Tibial artery (tissue), 4 donors: ENCODE results near the gene PLPP1.
"Not testable (repeated sequence)": the region's sequence is repeated elsewhere in the genome, so short reads cannot be mapped to it uniquely, and the experiment has no call there.

Experiments used
- DNase-seq, 2 donors: peaks; one replicate each; pipeline ENCODE4 v3.0.0-alpha.2; 2019
- H3K27ac ChIP-seq, 2 donors: fragments of 200-600 bp; sonication (generic) in 1 of 2; 1 replicate in 1 of 2; 2 replicates in 1 of 2; pipeline ENCODE4 v1.5.1; 2018 to 2019; ENCODE audit warnings: mild to moderate bottlenecking in 1 of 2
- H3K27me3 ChIP-seq, 2 donors: fragments of 200-600 bp; sonication (generic) in 1 of 2; one replicate each; pipeline versions ENCODE4 v1.5.1 to v1.6.0; 2016 to 2019
- H3K36me3 ChIP-seq, 3 donors: fragments of 200-600 bp; sonication (generic) in 2 of 3; one replicate each; pipeline ENCODE4 v1.5.1; 2016 to 2019; ENCODE audit warnings: mild to moderate bottlenecking in 2 of 3
- H3K4me1 ChIP-seq, 4 donors: fragments of 200-600 bp; sonication (generic) in 2 of 4; 1 replicate in 3 of 4; 2 replicates in 1 of 4; pipeline ENCODE4 v1.5.1; 2016 to 2019
- H3K4me3 ChIP-seq, 2 donors: fragments of 200-600 bp; sonication (generic) in 1 of 2; 1 replicate in 1 of 2; 2 replicates in 1 of 2; pipeline ENCODE4 v1.5.1; 2018 to 2019; ENCODE audit warnings: mild to moderate bottlenecking in 2 of 2
- H3K9me3 ChIP-seq, 3 donors: fragments of 200-600 bp; sonication (generic) in 1 of 3; one replicate each; pipeline ENCODE4 v1.5.1; 2016 to 2019
- intact Hi-C: fragments of 100-400 bp; cut with DNase I; formaldehyde crosslinking; loops from one replicate; pipeline ENCODE4 v1.15.0; 2023; ENCODE audit warnings: low total_unique reads
- TF ChIP-seq, protein P1 (sequence below), 2 experiments: fragments of 200-600 bp in 1 of 2; fragments of 450-650 bp in 1 of 2; IDR thresholded peaks; one replicate each; pipeline ENCODE4 v1.5.1; 2017 to 2019; ENCODE audit warnings: antibody characterized with exemption in 2 of 2, mild to moderate bottlenecking in 1 of 2, moderate library complexity in 1 of 2

PLPP1 gene

DNA sequence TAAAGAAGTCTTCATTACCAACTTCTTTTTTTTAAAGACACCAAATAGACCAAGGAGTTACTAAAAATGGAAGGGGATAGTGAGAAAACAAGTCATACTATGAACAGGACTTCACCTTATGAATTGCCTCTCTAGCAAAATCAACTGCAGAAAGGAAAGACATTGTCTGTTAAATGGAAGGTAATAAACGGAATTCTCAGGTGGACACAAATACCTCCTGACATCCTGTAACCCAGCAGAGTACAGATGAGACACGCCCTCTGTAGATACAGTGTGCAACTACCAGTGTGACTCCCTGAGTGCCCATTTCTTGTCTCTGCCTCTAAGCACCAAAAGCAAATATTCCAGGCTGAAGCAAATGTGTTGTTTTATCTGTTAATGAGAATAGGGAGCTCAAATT lies 12.2 kb upstream of the PLPP1 start:
- intact Hi-C loops, result no loop called here
- DNase-seq, result no peak
- no peaks in the 10 kb centered on the region for H3K9me3 ChIP-seq
- H3K27me3 ChIP-seq, result no peaks in the 10 kb centered on the region
- no peaks in the 10 kb centered on the region for H3K36me3 ChIP-seq
- H3K27ac ChIP-seq, result no peak overlapping the region
- TF ChIP-seq, protein P1, sequence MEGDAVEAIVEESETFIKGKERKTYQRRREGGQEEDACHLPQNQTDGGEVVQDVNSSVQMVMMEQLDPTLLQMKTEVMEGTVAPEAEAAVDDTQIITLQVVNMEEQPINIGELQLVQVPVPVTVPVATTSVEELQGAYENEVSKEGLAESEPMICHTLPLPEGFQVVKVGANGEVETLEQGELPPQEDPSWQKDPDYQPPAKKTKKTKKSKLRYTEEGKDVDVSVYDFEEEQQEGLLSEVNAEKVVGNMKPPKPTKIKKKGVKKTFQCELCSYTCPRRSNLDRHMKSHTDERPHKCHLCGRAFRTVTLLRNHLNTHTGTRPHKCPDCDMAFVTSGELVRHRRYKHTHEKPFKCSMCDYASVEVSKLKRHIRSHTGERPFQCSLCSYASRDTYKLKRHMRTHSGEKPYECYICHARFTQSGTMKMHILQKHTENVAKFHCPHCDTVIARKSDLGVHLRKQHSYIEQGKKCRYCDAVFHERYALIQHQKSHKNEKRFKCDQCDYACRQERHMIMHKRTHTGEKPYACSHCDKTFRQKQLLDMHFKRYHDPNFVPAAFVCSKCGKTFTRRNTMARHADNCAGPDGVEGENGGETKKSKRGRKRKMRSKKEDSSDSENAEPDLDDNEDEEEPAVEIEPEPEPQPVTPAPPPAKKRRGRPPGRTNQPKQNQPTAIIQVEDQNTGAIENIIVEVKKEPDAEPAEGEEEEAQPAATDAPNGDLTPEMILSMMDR (IDR thresholded peaks at IDR 0.05), result no peak
- H3K4me3 ChIP-seq, result no peak overlapping the region
- no peaks in the 10 kb centered on the region for H3K4me1 ChIP-seq

- Histone ChIP-seq H3K4me3 (no peak overlapping the region), H3K9me3 (no peaks in the 10 kb centered on the region), H3K36me3 (no peaks in the 10 kb centered on the region), H3K27ac (no peak overlapping the region), H3K4me1 (no peaks in the 10 kb centered on the region), H3K27me3 (no peaks in the 10 kb centered on the region)
- TF ChIP-seq, protein P1 (IDR thresholded peaks at IDR 0.05), result no peak
- intact Hi-C loops, result no loop called here
- no peak for DNase-seq
Observed at GRCh38 chr5:55544341-55544740, 9.6 kb upstream of the PLPP1 start.

DNA sequence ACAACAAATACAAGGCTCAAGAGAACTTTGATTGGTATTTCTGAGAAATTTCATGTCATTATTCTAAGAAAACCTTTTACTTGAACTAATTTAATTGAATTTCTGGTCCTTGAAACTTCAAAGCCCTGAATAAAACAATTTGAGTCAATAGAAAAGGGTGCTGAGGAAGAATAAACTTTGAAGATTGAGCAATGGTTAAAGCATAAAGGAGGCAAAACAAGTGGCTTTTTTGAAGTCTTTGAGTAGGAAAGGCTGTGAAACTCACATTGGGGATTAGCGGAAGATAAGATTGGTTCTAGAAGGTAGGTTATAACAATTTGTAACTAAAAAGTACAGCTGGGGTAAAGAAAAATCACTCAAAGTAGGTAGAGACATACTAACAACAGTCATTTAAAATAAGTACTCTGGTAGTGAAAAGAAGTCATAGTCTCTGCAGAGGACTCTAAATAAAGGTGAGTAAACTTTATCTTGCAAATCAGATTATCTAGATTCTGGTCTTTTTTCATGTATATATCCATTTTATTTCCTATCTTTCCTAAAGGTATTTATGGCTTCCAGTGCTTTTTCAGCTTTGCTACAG lies 6.4 kb upstream of the PLPP1 start:
- H3K4me1 ChIP-seq, result peaks cover 0 to 8% (median 2%) of the 10 kb centered on the region in 4 donors
- no peak for DNase-seq
- no peak overlapping the region for H3K4me3 ChIP-seq
- H3K27ac ChIP-seq, result no peak overlapping the region
- H3K36me3 ChIP-seq, result no peaks in the 10 kb centered on the region
- H3K27me3 ChIP-seq, result no peaks in the 10 kb centered on the region
- H3K9me3 ChIP-seq, result no peaks in the 10 kb centered on the region
- intact Hi-C loops, result no loop called here
- TF ChIP-seq, protein P1 (IDR thresholded peaks at IDR 0.05), result no peak

DNA sequence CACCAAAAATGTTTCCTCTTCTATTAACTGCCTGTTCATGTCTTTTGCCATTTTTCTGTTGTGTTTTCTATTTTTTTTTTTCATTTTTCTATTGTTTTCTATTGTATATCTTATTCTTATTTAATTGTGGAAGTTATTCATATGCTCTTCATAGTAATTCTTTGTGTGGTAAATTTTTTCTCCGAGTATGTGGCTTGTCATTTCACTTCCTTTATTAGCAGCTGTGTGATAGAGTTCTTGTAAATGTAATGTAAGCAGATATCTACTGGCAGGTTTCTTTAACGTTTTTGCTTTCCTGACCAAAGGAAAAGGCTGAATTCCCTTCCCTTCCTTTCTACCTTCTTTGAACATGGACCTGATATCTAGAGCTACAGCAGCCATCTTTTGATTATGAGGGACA lies 5.8 kb upstream of the PLPP1 start:
- Histone ChIP-seq H3K36me3 (no peaks in the 10 kb centered on the region), H3K4me1 (peaks cover 0 to 14% (median 4%) of the 10 kb centered on the region in 4 donors)

DNA sequence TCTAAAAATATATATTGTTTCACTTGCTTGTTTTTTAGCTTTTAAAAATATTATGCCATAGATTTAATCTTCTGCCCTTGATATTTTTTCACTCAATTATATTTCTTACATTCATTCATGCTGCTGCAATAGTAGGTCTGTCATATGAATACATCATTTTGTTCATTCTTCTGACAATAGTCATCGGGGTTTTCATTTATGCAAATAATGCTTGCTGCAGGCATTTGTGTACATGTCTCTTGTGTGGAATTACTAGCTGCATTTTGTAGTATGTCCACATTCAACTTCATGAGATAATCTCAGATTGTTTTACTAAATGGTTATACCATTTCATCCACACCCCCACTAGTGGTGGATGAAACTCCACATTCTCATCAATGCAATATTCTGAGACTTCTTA lies 5.3 kb upstream of the PLPP1 start:
- no peaks in the 10 kb centered on the region for H3K9me3 ChIP-seq
- no peaks in the 10 kb centered on the region for H3K36me3 ChIP-seq
- intact Hi-C loops, result no loop called here
- peaks cover 0 to 16% (median 4%) of the 10 kb centered on the region in 4 donors for H3K4me1 ChIP-seq
- TF ChIP-seq, protein P1 (IDR thresholded peaks at IDR 0.05), result no peak
- no peak overlapping the region for H3K4me3 ChIP-seq
- H3K27ac ChIP-seq, result no peak overlapping the region
- DNase-seq, result no peak
- H3K27me3 ChIP-seq, result no peaks in the 10 kb centered on the region

More for the DNA sequence above, 5.8 kb upstream of the PLPP1 start:
- intact Hi-C loops, result no loop called here
- Histone ChIP-seq H3K27ac (no peak overlapping the region), H3K9me3 (no peaks in the 10 kb centered on the region), H3K4me3 (no peak overlapping the region), H3K27me3 (no peaks in the 10 kb centered on the region)
- DNase-seq, result no peak
- TF ChIP-seq, protein P1 (IDR thresholded peaks at IDR 0.05), result no peak

DNA sequence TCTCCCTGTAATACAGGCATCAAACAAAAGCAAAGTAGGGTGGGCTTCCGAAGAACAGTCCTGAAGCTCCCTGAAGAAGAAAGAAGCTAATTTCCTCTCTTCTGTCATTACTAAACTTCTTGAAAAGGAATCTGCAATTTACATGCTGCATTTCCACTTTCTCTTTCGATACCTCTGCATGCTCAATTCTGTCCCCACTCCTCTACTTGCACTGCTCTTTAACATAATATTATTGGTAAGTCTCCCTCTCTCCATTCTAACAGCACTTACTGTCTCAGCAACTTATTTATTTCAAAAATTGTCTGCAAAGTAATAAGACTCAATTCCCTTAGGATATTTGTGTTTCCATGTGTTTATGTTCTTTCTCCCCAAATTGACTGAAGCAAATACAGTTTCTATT lies 3.9 kb upstream of the PLPP1 start:
- no peaks in the 10 kb centered on the region for H3K36me3 ChIP-seq
- no peaks in the 10 kb centered on the region for H3K27me3 ChIP-seq
- peaks cover 0 to 16% (median 4%) of the 10 kb centered on the region in 4 donors for H3K4me1 ChIP-seq
- no peak overlapping the region for H3K4me3 ChIP-seq
- H3K27ac ChIP-seq, result peak overlapping the region; percentile 26 to 45
- no peaks in the 10 kb centered on the region for H3K9me3 ChIP-seq
- intact Hi-C loops, result loop anchor here (10.0 kb wide), 1 partner anchor 94 kb away; no protein-coding TSS in a partner anchor
- no peak for DNase-seq
- TF ChIP-seq, protein P1 (IDR thresholded peaks at IDR 0.05), result no peak

GRCh38 chr5:55537315-55537714 lies 2.6 kb upstream of the PLPP1 start:
- H3K27ac ChIP-seq, H3K4me3 ChIP-seq, DNase-seq, H3K27me3 ChIP-seq, H3K36me3 ChIP-seq, H3K9me3 ChIP-seq: not testable (repeated sequence)
- H3K4me1 ChIP-seq, result peaks cover 0 to 22% (median 4%) of the 10 kb centered on the region in 4 donors
- intact Hi-C loops, result loop anchor here (10.0 kb wide), 1 partner anchor 93 kb away; no protein-coding TSS in a partner anchor
